GM13976 (cell line): Measurements from ENCODE around the gene RAB4A.

Source experiments
- DNase-seq: peaks from one replicate; pipeline ENCODE4 v3.0.0; 2012; ENCODE audit warnings: low spot score
- CTCF ChIP-seq: IDR thresholded peaks from 2 replicates; pipeline ENCODE4 v1.5.1; 2012; ENCODE audit warnings: borderline replicate concordance, mild to moderate bottlenecking; ENCODE audit not compliant: insufficient read depth; ENCODE audit errors: extremely low read depth, missing control alignments, control extremely low read depth
- in situ Hi-C: fragments of 300-500 bp; cut with MboI; formaldehyde crosslinking; loops from one replicate; pipeline ENCODE4 v1.12.0; 2022; ENCODE audit warnings: low sequenced_read_pairs, mixed read lengths, inconsistent platforms; ENCODE audit not compliant: unreplicated experiment

RAB4A gene

GRCh38 chr1:229231754-229232119, 39.2 kb upstream of the RAB4A start:
- in situ Hi-C loops, result no loop called here

GRCh38 chr1:229234870-229235472, 35.9 kb upstream of the RAB4A start:
- no peak for TF ChIP-seq CTCF
- no peak for DNase-seq
- in situ Hi-C loops, result no loop called here

More at GRCh38 chr1:229231754-229232119, 39.2 kb upstream of the RAB4A start:
- DNase-seq, result no peak
- no peak for TF ChIP-seq CTCF

GRCh38 chr1:229237320-229237719, 33.6 kb upstream of the RAB4A start:
- in situ Hi-C loops, result no loop called here
- DNase-seq, result no peak
- no peak for TF ChIP-seq CTCF

- in situ Hi-C loops, result no loop called here
- no peak for DNase-seq
- no peak for TF ChIP-seq CTCF
Measured at GRCh38 chr1:229238231-229238630, 32.7 kb upstream of the RAB4A start.

GRCh38 chr1:229238674-229239415, 32.1 kb upstream of the RAB4A start:
- no peak for DNase-seq
- in situ Hi-C loops, result no loop called here
- TF ChIP-seq CTCF, result no peak

GRCh38 chr1:229240532-229240931, 30.4 kb upstream of the RAB4A start:
- no peak for TF ChIP-seq CTCF
- in situ Hi-C loops, result no loop called here
- DNase-seq, result no peak

- no peak for DNase-seq
- in situ Hi-C loops, result no loop called here
- TF ChIP-seq CTCF, result no peak
Measured at GRCh38 chr1:229241390-229241789, 29.5 kb upstream of the RAB4A start.
